Measurements from ENCODE around the gene KIAA0040. TPM values are rescaled to one million over a fixed set of nuclear protein-coding genes. Genes with fewer than 3 reads are reported as not detected.

The KIAA0040 gene
- total RNA-seq, 1 experiment from 2014 or later, result 0.31 TPM

DNA sequence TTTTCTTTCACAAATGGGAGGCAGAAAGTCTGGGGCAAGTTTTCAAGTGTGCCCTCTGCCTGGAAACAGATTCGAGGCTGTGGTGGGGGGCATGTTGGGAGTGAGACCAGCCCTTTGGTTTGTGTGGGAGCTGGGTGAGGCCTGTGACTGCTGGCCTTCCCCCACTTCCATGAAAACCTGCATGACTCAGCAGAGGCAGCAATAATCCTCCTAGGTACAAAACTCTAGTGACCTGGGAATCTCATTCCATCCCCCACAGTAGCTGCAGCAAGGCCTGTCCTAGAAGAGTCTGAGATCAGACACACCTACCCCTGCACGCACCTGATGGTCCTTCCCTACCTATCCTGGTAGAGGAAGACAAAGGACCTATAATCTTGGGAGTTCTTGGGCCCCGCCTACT, 42.1 kb upstream of the KIAA0040 start:
- Histone ChIP-seq H3K4me3 (ENCODE audit: low read depth in 2 of 2, low read length in 2 of 2) (no peak overlapping the region), H3K27me3 (ENCODE audit: control insufficient read depth, insufficient read depth, low read length) (no peaks in the 10 kb centered on the region), H3K9me3 (ENCODE audit: control insufficient read depth, insufficient read depth, low read depth, low read length) (no peaks in the 10 kb centered on the region), H3K27ac (ENCODE audit: low read length) (no peak overlapping the region), H3K4me1 (ENCODE audit: control insufficient read depth, insufficient read depth, low read length) (no peaks in the 10 kb centered on the region), H3K36me3 (ENCODE audit: control insufficient read depth, insufficient read depth, low read length) (no peaks in the 10 kb centered on the region)
- ATAC-seq (no peak), DNase-seq (ENCODE audit: low read depth, low spot score) (no peak)
- TF ChIP-seq SIN3A (IDR thresholded peaks at IDR 0.05; ENCODE audit: borderline replicate concordance, insufficient read depth, low read depth, low read length) (no peak), REST (IDR thresholded peaks at IDR 0.05; ENCODE audit: insufficient read depth in 1 of 2, low read depth in 2 of 2, low read length in 1 of 2) (no peak), POLR2AphosphoS5 (IDR thresholded peaks at IDR 0.05; ENCODE audit: low read depth, low read length) (no peak), TCF7L2 (IDR thresholded peaks at IDR 0.05; ENCODE audit: low read depth, low read length) (no peak)
- in situ Hi-C loops (cut with HindIII; ENCODE audit: low pct_unique_long_range_greater_than_20kb, low sequenced_read_pairs), result no loop called here
- no TSS peak for BruUV-seq (replicated peaks)
- ChIA-PET POLR2A (no interaction called here), CTCF (no interaction called here)
- intact Hi-C loops (cut with micrococcal nuclease; ENCODE audit: unreplicated experiment), result no loop called here

DNA sequence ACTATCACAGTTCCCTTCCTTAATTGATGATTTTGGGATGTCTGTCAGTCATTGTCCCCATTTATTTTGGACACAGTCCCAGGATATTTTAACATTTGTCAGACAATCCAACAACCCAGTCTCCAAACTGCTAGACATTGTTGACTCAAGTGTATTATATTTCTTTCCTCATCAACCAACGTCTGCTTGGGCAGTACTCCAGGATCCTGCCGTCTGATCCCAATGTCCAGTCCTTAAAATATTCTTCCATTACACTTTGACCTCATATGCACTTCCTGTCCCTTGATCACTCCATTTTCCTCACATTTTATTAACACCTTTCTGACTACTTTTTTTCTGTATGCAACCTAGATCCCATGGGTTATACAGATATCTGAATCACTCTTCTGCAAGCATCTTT, 39.8 kb upstream of the KIAA0040 start:
- ATAC-seq (no peak), DNase-seq (ENCODE audit: low read depth, low spot score) (no peak)
- in situ Hi-C loops (cut with HindIII; ENCODE audit: low pct_unique_long_range_greater_than_20kb, low sequenced_read_pairs), result no loop called here
- no peak overlapping the region for H3K27ac ChIP-seq (ENCODE audit: low read length)
- CTCF ChIA-PET, result no interaction called here
- intact Hi-C loops (cut with micrococcal nuclease; ENCODE audit: unreplicated experiment), result no loop called here
- no peak for TF ChIP-seq TCF7L2 (IDR thresholded peaks at IDR 0.05; ENCODE audit: low read depth, low read length)
- TF ChIP-seq REST (IDR thresholded peaks at IDR 0.05; ENCODE audit: insufficient read depth in 1 of 2, low read depth in 2 of 2, low read length in 1 of 2), result no peak
- no peak for TF ChIP-seq SIN3A (IDR thresholded peaks at IDR 0.05; ENCODE audit: borderline replicate concordance, insufficient read depth, low read depth, low read length)
- no peak for TF ChIP-seq POLR2AphosphoS5 (IDR thresholded peaks at IDR 0.05; ENCODE audit: low read depth, low read length)
- TF ChIP-seq CTCF (IDR thresholded peaks at IDR 0.05), result no peak
- H3K36me3 ChIP-seq (ENCODE audit: control insufficient read depth, insufficient read depth, low read length), result no peaks in the 10 kb centered on the region
- H3K9me3 ChIP-seq (ENCODE audit: control insufficient read depth, insufficient read depth, low read depth, low read length), result no peaks in the 10 kb centered on the region
- no peaks in the 10 kb centered on the region for H3K4me1 ChIP-seq (ENCODE audit: control insufficient read depth, insufficient read depth, low read length)
- H3K4me3 ChIP-seq (ENCODE audit: low read depth in 2 of 2, low read length in 2 of 2), result no peak overlapping the region
- BruUV-seq (replicated peaks), result no TSS peak
- POLR2A ChIA-PET, result no interaction called here
- no peaks in the 10 kb centered on the region for H3K27me3 ChIP-seq (ENCODE audit: control insufficient read depth, insufficient read depth, low read length)

All from Panc1 (cell line).